HG03103 (cell line): Measurements from ENCODE around the gene RAB31.
A peak's percentile ranks its signal among the peaks of the same experiment; 100 is the strongest.
"Not testable (repeated sequence)": the region's sequence is repeated elsewhere in the genome, so short reads cannot be mapped to it uniquely, and the experiment has no call there.

ENCODE experiments used
- ATAC-seq: cut with Tn5 transposase; IDR thresholded peaks from one replicate; pipeline ENCODE4 v1.9.1; 2021; ENCODE audit warnings: low read depth; ENCODE audit not compliant: unreplicated experiment

Gene RAB31, protein sequence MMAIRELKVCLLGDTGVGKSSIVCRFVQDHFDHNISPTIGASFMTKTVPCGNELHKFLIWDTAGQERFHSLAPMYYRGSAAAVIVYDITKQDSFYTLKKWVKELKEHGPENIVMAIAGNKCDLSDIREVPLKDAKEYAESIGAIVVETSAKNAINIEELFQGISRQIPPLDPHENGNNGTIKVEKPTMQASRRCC

GRCh38 chr18:9708057-9708433 lies at the start of gene RAB31:
Gene RAB31, plus strand, starts transcription at chr18:9708301. Its CDS starts 105 bp downstream, at chr18:9708406.
- ATAC-seq: peak; percentile 41

GRCh38 chr18:9659499-9660375 lies 48.4 kb upstream of the RAB31 start:
- no peak for ATAC-seq

DNA sequence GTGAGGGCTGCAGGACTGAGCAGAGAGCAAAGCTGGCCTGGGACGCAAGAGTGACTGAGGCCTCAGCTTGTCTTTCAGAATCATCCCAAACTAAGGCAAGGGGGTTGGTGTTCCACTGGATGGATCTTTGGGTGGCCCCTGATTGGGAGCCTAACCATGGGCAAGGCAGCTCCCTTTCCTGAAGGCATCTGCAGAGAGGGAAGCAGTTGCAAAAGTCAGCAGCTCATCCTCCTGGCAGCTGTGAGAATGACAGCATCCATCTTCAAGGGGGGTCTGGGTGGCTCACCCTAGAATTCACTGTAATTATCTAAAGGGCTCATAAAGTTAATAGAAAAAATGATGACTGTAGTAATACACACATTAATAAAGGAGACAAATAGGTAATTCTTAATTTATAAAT lies 46.5 kb upstream of the RAB31 start:
- no peak for ATAC-seq

DNA sequence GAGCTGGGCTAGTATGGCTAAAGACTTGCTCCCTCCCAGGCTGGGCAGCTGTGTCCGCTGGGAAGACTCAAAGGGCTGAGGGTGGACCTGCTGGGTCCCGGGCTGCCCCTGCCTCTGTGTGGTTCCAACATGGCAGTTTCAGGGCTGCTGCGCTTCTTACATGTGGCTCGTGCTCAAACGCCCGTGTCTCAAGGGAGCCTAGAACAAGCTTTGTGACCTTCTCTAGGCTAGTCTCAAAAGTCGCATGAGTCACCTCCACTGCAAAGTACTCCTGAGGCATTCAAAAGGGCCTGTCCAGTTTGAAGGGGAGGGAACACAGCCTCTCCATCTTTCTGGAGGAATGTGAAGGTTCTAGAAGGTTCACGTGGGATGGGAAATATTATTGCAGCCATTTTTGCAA lies 44.7 kb upstream of the RAB31 start:
- ATAC-seq: no peak

- no peak for ATAC-seq
Measured at GRCh38 chr18:9665314-9665713, 42.8 kb upstream of the RAB31 start.

DNA sequence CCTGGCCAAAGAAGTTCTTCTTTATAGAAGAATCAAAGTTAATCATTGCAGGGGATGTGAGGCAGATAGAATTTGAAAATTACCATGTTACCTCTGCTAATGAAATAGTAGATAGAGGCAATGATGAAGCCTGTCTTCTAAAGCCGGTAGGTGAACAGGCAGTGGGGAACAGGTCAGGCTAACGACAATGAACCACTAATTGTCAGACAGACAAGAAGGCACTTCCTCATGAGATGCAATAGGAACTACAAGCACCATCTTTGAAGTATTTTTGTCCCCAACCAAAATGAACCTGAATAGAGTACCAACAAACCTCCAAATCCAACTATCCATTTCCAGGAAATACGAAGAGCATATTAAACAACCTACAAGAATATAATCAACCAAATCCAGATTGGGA lies 41.6 kb upstream of the RAB31 start:
- ATAC-seq: no peak

DNA sequence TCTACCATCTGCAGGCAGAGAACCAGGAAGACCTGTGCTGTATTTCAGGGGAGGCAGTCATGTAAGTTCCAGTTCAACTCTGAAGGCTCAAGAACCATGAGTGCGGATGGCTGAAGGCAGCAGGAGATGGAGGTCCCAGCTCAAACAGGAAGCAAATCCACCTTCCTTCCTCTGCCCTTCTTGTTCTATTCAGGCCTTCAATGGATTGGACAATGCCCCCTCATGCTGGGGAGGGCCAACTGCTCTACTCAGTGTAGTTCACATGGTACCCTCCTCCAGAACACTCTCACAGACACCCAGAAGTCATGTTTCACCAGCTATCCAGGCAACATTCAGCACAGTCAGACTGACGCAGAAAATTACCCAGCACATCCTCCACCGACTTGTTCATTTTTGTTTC lies 39.1 kb upstream of the RAB31 start:
- no peak for ATAC-seq

DNA sequence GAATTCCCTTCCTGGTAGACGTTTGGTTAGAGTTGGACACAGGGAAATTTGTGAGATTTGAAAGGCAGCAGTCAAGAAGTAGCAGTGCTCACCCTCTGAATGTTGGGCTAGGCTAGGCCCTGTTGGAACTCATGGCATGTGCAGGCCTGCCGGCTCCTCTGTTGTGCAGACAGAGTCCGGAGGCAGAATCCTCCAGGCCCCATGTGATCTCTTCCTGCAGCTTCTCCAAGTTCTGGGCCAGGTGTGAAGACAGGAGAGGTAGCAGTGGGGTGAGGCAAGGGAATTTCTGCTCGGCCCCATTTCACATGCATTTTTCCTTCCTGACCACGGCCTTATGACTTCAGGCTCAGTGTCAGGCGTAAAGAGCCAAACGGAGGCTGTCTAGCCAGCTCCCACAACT lies 36.9 kb upstream of the RAB31 start:
- ATAC-seq: no peak

DNA sequence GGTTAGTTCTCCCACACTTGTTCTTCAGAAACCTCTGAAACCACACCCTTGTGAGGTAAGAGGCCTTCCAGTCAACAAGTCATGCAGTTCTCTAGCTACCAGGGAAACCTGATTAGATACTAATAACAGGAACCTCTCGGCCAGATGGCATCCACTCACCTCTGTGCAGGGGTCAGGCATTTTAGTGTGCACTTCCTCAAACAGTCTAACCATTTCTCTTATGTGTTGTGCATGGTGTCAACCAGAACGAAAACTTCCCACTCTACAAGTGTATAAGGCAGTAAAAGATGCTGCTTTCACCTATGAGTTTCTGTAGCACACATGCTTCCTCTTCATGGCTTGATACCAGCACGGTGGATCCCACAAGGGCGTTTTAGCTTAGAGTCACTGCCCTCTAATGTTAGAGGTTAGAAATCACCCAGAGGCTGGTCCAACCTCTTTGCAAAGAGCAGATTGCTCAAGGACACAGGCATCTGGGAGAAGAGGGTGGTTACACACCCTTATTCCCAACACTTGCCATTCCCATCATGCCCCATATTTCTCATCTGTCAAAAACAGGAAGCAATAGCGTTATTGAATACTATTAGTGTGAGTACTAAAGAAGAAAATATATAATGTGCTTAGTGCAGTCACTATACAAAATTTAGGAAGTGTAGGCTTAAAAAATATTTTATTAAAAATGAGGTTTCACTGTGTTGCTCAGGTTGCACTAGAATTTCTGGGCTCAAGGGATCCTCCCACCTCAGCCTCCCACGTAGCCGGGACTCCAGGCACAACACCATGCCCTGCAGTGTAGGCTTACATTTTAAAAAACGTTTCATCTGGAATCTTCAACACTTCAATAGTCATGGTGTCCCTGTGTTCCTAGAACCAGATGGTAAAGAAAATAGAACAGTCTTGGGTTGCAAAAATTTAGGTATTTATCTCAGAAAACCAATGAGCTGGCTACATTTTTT lies 34.5 kb upstream of the RAB31 start:
- ATAC-seq: peak; percentile 99

- ATAC-seq: not testable (repeated sequence)
Measured at GRCh38 chr18:9678216-9678615, 29.9 kb upstream of the RAB31 start.

GRCh38 chr18:9679125-9679524 lies 29.0 kb upstream of the RAB31 start:
- no peak for ATAC-seq

GRCh38 chr18:9681217-9681616 lies 26.9 kb upstream of the RAB31 start:
- ATAC-seq: no peak

- ATAC-seq: no peak
Measured at GRCh38 chr18:9682572-9682971, 25.5 kb upstream of the RAB31 start.

DNA sequence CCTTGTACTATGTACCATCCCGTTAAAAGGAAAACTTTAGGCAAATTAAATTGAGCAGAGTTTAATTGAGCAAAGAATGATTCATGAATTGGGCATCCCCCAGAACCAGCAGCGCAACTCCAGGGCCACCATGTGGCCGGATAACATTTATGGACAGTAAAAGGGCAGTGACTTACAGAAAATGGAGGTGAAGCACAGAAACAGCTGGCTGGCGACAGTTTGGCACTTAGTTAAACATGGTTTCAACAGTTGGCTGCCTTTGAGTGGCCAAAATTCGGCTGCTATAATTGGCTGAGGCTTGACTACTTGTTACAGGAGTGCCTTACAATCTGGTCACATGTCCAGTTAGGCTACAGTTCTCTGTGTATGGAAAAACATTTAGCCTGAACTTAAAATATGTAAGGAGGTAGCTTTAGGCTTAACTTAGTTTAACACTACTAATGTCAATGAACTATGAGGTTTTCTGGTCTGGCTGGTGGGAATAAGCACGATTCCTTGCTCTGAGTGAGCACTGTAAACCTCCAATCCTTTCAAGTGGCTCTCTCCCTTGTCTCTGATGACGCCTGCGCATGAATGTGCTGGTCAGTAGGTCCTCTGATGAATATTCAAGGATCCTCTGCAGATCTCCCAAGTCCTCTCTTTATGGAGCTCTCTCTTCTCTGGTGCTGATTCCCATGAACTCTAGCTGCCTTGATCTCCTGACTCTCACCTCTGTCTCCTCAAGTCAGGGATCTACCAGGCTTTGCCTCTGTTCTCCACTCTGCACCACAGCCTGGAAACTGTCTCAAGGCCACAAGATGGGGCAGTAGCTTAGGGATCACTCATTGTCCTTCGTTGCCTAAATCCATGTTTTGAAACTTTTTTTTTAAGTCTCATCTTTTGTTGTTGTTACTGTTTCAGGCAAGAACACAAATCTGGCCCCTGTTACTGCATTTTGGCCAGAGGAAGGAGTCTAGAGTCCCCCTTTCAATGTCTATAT lies 24.4 kb upstream of the RAB31 start:
- no peak for ATAC-seq

GRCh38 chr18:9684881-9685614 lies 23.1 kb upstream of the RAB31 start:
- ATAC-seq: no peak

- no peak for ATAC-seq
Measured at GRCh38 chr18:9685615-9685890, 22.5 kb upstream of the RAB31 start.

DNA sequence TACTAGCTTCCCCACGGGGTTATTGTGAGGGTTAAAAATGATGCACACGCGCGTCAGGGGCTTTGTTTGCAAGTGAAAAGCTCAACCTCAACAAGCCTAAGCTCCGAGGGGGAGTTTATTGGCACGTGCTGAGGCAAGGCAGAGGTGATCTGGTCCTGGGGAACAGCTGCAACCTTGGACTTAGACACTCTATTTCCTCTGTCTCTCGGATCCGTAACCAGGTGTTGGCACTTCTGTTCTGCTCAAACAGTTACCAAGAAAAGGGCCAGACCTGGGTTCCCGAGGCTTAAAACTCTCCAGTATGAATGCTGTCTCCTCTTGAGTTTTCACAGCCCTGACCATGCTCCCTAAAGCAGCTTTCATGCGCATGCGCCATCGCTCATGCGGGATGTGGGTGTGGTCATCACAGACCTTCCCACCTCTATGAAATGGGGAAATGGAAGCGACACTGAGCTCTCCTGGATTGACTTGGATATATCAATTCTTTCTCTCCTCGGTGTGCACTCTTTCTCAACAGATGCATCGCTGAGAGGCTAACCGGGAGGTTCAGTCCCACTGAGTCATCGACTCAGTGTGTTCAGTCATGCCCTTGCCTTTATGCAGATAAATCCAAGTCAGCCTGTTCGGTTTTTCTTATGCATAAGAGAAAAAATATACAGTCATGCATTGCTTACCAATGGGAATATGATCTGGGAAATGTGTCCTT lies 19.9 kb upstream of the RAB31 start:
- ATAC-seq: no peak

- no peak for ATAC-seq
Measured at GRCh38 chr18:9689253-9689652, 18.8 kb upstream of the RAB31 start.
